Epithelial cell of proximal tubule (primary cell): ENCODE results near the gene ZNF385B. TPM values are rescaled to one million over a fixed set of nuclear protein-coding genes. Genes with fewer than 3 reads are reported as not detected.

ENCODE experiments used
- DNase-seq: peaks from one replicate; pipeline ENCODE4 v3.0.0-alpha.2; 2011; ENCODE audit warnings: low read depth
- H3K4me3 ChIP-seq: 2 replicates; pipeline ENCODE4 v1.5.1; 2011; ENCODE audit warnings: low read depth, mild to moderate bottlenecking, low read length
- CTCF ChIP-seq: conservative IDR thresholded peaks from 2 replicates; pipeline ENCODE4 v1.5.1; 2012; ENCODE audit warnings: low read depth, mild to moderate bottlenecking, low read length
- total RNA-seq: library from RNA; depleted of rRNA; stranded (reverse); fragments of >200 nt; gene quantifications from 2 replicates; pipeline ENCODE4 v1.2.3, GENCODE V29; 2015

The ZNF385B gene
- under 0.01 and 0.69 TPM in 2 replicates for total RNA-seq

- peak within 1 kb of the TSS; percentile 44 for H3K4me3 ChIP-seq
- no peak for TF ChIP-seq CTCF
- DNase-seq = no peak
Measured at GRCh38 chr2:179861416-179862067, at the start of gene ZNF385B. Gene ZNF385B (minus strand): TSS chr2:179861612.

GRCh38 chr2:179910735-179911113, 49.3 kb upstream of the ZNF385B start:
- H3K4me3 ChIP-seq = no peak overlapping the region
- no peak for DNase-seq
- no peak for TF ChIP-seq CTCF

DNA sequence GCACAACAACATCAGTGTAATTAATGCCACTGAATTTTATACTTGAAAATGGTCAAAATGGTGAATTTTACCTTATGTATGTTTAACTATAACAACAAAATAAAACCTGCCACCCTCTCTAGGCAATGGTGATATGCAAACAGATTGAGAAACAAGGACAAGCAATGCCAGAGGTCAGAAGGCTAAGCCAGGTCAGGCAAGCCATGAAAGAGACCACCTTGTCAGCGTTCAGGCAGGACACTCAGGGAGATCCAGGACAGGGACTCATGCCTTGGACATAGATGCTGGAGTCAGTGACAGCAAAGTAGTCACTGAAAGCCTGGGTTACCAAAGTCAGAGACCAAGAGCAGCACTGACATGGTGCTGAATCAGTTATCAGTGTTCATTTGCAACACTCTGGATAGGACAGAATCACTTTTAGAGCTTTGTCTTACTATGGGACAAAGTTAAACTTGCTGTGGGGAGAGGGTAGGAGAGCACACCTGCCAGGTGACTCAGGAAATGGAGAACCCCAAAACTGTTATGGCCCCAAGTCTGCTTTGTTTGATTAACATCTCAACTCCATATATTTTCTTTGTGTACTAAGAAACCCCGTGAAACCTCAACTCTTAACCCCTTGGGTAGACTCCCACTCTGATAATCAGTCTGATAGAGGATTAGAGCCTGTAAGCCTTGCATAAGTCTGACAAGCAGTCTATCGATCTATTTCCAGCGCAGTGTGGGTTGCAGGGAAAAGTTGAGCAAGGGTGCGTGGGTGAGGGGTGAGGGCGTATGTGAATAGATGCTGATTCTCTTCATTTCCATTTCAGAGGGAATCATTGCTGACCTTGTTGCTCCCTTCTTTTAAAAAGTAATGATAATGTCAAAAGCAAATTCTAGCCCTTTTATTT, 48.7 kb upstream of the ZNF385B start:
- TF ChIP-seq CTCF = no peak
- DNase-seq = no peak

GRCh38 chr2:179900655-179901054, 39.2 kb upstream of the ZNF385B start:
- no peak for DNase-seq
- no peak for TF ChIP-seq CTCF
- H3K4me3 ChIP-seq = no peak overlapping the region

More for the DNA sequence above, 48.7 kb upstream of the ZNF385B start:
- H3K4me3 ChIP-seq = no peak overlapping the region

GRCh38 chr2:179899666-179900065, 38.3 kb upstream of the ZNF385B start:
- no peak overlapping the region for H3K4me3 ChIP-seq
- no peak for TF ChIP-seq CTCF
- no peak for DNase-seq

DNA sequence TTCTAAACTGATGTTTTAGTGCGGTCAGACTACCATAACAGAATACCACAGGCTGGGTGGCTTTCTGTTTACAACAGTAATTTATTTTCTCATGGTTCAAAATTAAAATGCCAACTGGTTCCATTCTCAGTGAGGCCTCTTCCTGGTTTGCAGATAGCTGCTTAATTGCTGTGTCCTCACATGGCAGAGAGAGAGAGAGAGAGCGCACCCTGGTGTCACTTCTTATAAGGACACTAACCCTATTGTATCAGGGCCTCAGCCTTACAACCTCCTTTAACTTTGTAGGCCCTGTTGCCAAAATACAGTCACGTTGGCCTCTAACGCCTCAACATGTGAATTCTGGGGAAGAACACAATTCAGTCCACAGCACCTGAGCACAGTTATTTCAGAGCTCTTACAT, 37.5 kb upstream of the ZNF385B start:
- TF ChIP-seq CTCF = peak; percentile 58
- DNase-seq = no peak
- H3K4me3 ChIP-seq = no peak overlapping the region
